NOMO-1 treated with DMSO at 0.1 percent for 48 hours (cell line): ENCODE measurements around the gene ZP2.
"Not testable (repeated sequence)": the region's sequence is repeated elsewhere in the genome, so short reads cannot be mapped to it uniquely, and the experiment has no call there.

Source experiments
- DNase-seq: peaks from one replicate; lab custom pipeline; 2025; ENCODE audit not compliant: unreplicated experiment; lab: John Stamatoyannopoulos, UW

ZP2 gene

DNA sequence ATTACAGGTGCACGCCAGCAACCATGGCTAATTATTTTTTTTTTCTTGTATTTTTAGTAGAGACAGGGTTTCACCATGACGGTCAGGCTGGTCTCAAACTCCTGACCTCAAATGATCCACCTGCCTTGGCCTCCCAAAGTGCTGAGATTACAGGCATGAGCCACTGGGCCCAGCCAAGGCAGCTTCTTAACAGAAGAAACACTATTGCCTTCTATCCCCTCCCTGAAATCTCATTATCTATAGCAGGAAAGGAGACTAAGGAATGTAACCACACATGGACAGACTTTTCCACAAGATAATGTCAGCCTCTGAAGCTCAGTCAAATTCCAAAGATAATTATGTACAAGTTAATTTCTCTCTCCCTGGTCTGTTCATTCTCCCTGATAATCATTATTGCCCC lies 5.7 kb upstream of the ZP2 start:
- no peak for DNase-seq

DNA sequence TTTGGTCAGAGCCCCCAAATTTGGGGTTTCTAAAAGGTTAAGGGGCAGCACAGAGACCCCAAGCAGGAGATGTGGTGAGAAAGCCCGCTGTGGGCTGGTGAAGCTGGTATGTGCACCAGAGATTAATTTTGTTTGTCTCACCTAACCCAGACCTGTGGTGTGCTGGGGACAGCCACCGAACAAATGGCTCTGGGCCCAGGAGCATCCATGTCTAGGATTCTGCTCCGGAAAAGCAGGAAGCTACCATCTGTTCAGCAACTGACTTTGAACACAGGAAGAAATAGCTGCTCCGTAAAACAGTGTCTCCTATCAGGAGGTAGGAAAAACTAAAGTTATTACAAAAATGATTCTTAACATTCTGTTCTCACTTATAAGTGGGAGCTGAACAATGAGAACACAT lies 2.7 kb upstream of the ZP2 start:
- no peak for DNase-seq

DNA sequence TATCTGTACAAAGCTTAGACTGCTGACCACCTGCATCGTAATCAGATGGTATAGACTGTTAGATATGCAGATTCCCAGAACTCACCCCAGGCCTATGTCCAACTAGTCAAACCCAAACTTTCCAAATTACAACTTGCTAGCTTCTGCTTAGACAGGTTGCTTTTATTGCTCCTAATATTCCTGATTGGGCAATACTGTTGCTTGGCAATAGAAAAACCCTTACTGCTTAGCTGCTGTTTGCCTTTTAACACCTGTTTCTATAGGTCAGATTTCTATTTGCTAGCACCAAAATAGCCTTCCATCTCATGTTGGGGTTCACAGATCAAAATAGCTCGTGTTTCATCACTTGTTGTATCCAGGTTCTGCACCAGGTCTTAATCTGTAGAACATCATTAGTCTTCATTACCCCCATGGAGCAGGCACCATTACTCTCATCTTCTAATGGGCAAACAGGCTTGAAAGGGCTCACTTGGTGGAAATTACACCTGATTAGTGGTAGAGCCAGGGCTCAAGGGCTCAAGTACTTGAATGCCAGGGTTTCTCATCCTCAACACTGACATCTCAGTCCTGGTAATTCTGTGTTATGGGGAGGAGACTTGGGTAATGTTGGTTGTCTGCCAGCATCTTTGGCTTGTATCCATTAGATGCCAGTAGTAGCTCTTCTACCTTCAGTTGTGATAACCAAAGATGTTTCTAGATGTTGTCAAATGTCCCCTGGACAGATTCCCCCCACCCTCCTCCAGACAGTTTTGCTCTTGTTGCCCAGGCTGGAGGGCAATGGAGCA lies 2.7 kb downstream of the ZP2 start:
- DNase-seq: no peak

DNA sequence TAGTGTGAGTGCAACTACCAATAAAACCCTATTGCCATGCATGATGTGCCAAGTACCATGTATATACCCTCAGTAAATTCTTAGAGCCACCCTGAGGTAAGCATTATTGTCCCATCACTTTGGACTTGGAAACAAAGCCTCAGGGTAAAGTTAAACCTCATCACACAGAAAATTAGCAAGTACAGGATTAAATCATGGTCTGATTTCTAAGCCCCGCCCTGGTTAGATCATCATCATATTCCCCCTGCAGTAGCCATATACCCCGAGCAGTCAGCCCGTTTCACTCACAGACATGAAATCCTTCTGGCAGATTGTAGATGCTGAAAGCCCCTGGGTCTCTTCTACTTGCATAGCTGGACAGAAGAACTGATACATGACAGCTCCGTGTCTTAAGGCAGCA lies 4.8 kb downstream of the ZP2 start:
- no peak for DNase-seq

DNA sequence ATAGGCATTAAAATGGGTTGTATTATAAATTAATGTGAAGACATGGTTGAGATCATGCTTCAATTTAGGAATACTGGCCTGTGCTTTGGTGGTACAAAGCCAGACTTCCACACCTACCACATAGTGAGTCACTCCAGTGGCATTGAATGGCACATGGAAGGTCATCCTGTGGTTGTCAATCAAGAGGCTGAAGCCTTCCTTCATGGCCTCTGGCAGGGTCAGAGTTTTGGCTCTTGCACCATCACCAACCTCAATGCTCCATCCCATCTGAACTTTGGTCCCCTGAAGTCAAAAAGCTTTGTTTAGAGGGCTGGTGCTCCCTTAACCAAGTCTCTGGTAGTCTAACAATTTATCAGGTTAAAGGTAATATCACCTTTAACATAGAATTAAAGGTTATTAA lies 6.1 kb downstream of the ZP2 start:
- no peak for DNase-seq

DNA sequence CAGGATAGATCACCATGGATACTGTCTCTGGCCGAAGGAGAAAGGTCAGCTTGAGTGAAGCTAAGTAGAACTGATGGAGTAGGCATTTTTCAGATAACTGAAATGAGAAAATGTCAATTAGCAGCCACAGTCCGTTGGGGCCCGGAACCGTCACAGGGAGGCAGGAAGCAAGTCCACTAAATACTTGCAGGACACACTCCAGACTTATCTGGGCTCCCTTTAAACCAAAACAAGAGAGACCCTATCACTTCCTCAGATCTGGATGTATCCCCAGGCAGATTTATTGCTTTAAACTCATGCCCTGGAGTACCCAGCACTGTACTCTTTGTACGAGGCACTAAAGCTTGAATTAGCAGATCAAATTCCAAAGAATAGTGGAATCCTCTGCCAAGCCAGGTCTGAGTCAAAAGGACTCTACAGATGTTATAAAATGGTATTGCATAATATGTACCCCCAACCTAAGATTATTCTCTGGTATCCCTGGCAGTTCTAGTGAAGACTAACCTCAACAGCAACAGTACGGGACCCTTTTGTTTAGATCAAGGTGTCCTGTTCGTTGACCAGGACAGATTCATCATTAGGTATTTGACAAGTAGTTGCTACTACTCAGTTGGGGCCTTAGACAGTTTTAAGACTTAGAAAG lies 8.1 kb downstream of the ZP2 start:
- no peak for DNase-seq

DNA sequence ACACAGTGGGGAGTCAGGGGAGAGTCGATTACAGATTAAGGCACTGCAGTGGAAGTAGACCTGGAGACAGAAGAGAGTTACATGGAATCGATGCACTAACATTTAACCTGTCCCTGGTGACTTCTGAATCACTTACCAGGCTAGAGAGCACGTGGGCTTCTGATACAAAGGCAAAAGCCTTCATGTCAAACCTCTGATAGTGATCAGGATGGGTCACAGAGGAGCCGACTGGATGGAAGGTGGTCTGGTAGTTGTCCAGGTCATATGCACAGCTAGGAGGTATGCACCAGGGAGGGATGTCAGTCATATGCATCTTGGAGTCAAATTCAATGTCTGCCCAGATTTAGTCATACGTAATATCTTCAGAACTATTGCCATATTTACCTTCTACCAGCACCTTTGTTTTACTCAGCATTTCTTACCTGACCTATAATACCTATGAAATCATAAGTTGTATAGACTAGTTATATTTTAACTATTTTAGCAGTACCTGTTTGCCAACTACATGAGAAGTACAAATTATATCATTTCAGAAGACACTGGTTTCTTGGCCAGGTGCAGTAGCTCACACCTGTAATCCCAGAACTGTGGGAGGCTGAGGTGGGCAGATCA lies 11.7 kb downstream of the ZP2 start:
- DNase-seq: no peak

DNA sequence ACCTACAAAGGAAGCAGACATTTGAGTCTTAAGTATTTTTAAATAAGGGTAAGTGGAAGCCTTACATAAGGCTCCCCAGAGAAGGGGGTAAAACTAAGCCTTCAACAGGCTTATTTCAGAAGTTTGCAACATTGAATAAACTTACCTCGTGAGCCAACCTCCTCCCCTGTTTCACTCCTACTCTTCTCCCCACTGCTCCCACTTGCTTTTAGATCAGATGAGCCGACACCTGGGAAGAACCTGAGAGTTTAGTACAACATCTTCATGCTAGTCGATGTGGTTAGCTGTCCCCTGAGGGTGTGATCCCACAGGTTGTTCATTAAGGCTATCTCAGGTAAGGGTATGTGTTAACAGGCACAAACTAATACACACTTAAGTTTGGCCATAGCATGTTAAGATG lies 13.8 kb downstream of the ZP2 start:
- no peak for DNase-seq

DNA sequence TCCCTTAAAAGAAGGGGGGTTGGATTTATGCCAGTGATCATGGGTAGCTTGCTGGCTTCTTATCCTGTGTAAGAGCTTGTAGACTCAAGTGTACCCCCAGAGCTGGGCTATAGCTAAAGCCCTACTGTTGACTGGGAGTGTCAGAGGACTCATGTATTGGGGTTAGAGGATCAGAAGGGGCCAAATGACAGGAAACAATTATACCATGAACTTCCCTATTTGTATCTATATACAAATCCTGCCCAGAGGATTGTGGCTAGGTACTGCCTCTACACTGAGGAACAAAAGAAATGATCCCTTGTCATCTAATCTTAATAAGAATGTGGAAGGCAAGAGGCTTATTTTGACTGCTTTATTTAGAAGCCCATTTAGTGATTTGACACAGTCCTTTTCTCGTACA lies 14.3 kb downstream of the ZP2 start:
- DNase-seq: peak; percentile 90

DNA sequence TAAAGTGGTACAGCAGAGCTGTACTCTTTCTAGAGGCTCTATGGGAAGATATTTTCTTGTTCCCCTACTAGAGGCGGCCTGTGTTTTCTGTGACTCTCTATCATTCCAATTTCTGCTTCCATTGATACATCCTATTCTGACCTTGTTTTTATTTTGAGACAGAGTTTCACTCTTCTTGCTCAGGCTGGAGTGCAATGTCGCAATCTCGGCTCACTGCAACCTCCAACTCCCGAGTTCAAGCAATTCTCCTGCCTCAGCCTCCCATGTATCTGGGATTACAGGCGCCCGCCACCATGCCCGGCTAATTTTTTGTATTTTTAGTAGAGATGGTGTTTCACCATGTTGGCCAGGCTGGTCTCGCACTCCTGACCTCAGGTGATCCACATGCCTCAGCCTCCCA lies 16.0 kb downstream of the ZP2 start:
- DNase-seq: not testable (repeated sequence)

DNA sequence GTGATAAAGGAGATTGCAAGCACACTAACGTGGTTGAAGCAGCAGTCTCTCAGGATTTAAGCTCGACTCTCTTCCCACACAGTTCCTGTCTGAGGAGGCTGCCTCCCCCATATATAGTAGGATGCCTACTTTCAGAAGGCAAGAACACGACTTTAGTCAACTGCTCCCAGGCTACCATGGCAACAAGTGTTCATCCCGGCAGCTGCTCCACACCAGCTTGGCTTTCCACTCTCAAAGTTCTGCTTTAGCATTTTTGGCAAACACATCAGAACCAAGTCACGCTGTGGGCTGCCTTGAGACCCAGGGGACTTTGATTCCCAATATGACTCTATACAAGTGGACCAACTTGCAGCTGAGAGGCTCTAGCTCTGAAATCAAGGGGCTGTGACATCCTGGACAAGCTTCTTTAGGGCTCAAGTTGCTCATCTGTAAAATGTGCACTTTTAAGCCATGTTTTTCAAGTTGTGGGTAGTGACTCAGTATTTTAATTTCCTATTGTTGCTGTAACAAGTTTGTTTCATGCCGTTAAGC lies 16.5 kb downstream of the ZP2 start:
- DNase-seq: no peak

DNA sequence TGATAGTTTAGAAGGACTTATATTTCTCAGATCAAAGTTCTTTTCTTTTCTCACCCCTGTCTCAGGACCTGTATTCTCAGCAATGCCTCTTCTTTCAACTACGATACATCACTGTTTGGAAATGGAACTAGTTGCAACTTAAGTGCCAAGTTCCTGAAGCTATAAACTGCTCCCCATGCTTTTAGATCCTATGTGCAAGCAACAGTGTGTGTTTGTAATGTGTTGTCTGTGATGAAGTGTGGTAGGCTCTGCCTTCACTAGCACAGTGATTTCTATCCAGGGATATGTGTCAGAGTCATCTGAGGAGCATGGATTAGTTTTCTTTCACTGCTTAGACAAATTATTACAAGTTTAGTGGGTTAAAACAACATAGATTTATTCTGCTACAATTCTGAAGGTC lies 18.4 kb downstream of the ZP2 start:
- DNase-seq: no peak

DNA sequence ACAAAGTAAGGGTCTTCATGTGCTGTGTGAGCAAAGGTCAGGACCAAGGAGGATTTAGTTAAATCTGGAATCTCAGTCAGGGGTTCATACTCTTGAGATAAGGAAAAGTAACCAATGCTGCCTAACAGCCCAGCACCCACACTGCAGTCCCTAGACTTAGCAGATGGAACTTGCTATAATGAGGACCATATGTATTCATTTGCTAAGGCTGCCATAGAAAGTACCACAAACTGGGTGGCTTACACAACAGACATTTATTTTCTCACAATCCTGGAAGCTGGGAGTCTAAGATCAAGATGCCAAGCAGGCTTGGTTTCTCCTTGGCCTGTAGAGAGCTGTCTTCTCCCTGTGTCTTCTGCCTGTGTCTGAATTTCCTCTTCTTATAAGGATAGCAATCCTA lies 20.8 kb downstream of the ZP2 start:
- DNase-seq: no peak

DNA sequence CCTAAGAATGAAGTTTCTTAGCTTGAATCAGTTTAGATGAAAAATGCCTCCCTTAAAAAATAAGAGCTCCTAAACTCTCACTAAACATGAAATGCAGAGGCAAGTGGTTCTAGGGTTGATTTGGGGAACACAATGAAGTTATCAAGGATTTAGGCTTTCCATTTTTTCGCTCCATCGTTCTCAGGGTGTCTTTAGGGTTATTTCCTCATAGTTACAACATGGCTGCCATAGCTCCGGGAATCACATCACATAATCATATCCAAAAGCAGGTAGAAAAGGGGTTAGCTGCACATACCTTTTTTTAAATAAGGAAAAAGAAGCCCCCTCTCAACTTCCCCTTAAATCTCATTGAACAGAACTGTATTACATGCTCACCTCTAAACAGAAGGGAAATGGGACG lies 21.4 kb downstream of the ZP2 start:
- no peak for DNase-seq

DNA sequence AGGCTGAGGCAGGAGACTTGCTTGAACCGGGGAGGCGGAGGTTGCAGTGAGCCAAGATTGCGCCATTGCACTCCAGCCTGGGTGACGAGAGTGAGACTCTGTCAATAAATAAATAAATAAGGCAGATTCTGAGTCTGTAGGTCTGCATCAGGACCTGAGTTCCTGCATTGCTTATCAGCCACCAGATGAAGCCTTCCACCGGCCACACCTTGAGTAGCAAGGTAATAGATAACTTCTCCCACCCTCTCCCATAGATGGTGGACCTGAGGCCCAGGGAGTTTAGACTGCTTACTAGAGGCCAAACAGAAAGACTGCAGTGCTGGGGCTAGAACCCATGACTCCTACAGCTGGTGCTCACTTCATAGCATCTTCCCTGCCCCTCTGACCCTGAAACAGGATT lies 22.1 kb downstream of the ZP2 start:
- no peak for DNase-seq

DNA sequence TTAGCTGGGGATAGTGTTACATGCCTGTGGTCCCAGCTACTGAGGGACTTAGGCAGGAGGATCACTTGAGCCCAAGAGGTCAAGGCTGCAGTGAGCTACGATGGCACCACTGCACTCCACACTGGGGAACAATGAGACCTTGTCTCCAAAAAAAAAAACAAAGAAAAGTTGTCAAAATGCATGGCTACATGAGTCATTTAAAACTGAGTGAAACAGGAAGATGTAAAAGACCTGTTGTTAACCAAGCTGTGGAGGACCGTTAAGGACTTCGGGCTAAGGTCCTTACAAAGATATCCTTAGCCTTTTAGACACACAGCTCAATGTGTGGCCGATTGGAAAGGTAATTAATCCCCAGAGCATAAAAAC lies 25.1 kb downstream of the ZP2 start:
- DNase-seq: no peak

DNA sequence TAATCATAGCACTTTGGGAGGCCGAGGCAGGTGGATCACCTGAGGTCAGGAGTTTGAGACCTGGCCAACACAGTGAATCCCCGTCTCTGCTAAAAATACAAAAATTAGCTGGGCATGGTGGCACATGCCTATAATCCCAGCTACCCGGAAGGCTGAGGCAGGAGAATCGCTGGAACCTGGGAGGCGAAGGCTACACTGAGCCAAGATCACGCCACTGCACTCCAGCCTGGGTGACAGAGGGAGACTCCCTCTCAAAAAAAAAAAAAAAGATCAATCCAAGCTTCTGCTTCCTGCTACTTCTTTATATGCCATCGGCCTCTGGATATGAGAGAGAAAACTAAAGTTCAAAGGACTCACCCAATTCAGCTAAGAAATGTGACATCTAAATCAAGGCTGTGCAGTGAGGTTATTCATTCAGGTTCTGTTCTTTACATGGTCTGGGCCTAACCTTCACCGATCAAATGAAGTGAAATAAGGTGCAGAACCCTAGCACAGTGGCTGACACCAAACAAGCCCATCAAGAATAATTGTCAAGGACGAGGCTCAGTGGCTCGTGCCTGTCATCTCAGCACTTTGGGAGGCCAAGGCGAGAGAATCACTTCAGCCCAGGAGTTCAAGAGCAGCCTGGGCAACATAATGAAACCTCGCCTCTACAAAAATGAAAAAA lies 25.6 kb downstream of the ZP2 start:
- no peak for DNase-seq

DNA sequence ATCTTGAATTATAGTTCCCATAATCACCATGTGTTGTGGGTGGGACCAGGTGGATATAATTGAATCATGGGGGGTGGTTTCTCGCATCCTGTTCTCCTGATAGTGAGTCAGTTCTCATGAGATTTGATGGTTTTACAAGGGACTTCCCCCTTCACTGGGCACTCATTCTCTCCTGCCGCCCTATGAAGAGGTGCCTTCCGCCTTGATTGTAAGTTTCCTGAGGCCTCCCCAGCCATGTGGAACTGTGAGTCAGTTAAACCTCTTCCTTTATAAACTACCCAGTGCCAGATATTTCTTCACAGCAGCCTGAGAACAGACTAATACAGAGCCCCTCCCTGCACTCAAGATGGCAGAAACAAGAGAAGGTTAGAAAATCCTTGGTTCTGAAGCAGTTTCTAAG lies 26.5 kb downstream of the ZP2 start:
- DNase-seq: no peak

DNA sequence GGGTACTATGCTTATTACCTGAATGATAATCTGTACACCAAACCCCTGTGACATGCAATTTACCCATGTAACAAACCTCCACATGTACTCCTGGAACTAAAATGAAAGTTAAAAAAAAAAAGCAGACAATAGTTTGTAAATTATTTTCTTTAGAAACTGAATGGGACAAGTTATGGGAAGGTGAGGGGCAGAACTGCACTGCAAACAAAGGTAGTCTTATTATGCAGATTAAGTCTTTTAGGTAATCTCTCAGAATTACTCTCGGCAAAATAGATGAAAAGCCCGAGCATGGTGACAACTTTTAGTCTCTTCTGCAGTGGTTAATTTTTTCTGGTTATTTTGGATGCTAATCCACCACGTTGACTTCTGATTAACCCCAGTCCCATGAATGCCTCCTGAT lies 27.4 kb downstream of the ZP2 start:
- DNase-seq: no peak

DNA sequence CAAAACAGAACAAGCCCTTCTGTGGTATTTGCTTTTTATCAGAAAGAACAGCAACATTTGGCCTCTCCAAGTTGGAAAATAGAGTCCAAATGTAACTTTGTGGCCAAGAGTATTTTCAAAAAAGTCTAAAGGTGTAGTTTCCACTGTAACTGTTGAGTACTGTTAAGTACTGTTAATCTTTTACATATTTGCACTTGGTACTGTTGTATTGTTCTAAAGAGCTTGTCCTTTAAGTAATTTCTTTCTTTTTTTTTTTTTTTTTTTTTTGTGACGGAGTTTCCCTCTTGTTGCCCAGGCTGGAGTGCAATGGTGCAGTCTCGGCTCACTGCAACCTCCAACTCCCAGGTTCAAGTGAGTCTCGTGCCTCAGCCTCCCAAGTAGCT lies 31.4 kb downstream of the ZP2 start:
- no peak for DNase-seq

DNA sequence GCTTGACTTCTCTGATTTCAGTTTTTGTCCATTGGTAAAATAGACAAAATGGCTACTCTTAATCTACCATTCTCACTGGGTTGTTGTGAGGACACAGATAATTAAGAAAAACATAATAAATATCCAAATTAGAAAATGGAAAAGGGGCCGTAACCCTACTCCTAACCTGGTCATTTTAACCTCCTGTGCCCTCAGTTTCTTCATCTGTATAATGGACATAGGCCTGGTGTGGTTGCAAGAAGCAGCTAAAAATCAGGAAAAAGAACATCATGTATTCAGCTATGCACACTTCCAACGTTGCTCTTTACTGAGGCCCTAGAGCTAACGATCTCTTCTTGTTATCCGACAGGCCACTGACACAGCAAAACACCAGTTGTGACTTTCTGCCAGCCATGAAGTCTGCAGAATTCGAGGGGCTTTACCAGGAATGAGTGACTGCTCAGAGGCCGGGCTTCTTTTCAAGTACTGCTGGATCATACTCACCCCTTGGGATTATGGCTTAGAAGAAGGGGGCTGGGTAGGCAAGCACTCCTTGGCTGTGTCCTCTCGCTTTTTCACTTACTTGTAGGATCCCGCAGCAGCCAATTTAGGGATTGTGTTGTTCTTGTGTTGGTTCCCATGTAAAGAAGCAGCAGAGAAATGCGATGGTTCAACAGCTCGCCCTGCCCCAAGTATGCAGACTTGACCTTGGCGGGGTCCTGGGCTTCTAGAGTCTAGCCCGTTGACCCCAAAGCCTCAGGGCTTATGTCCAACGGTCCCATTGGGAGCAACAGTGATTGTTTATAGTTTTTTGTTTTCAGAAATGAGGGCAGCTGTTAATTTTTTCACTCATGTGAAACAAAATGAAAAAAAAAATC lies 32.0 kb downstream of the ZP2 start:
- no peak for DNase-seq
